SK-N-MC (cell line): Measurements from ENCODE around the gene MTMR2.

Experiments
- EZH2 ChIP-seq: fragments of 200-600 bp; sonication (generic); IDR thresholded peaks from one replicate; pipeline ENCODE4 v1.6.1; 2017; ENCODE audit warnings: antibody characterized with exemption
- FOXP2 ChIP-seq: optimal IDR thresholded peaks from 2 replicates; pipeline ENCODE3; 2011; ENCODE audit warnings: mild to moderate bottlenecking, moderate library complexity; ENCODE audit not compliant: insufficient read depth; ENCODE audit errors: extremely low read length, control extremely low read depth
- POLR2AphosphoS5 ChIP-seq: IDR thresholded peaks from 2 replicates; pipeline ENCODE4 v1.6.1; 2012; ENCODE audit warnings: mild to moderate bottlenecking, low read depth, low read length, borderline replicate concordance

- TF ChIP-seq EZH2 (no peak), POLR2AphosphoS5 (no peak), FOXP2 (no peak)
These were observed 118.0 kb downstream of the MTMR2 start for GRCh38 chr11:95805869-95806268.
